ENCODE results near the gene DISC1. TPM values are rescaled to one million over a fixed set of nuclear protein-coding genes. Genes with fewer than 3 reads are reported as not detected.

Gene DISC1
- total RNA-seq, 1 donor from 2014 or later: 16.0 TPM

DNA sequence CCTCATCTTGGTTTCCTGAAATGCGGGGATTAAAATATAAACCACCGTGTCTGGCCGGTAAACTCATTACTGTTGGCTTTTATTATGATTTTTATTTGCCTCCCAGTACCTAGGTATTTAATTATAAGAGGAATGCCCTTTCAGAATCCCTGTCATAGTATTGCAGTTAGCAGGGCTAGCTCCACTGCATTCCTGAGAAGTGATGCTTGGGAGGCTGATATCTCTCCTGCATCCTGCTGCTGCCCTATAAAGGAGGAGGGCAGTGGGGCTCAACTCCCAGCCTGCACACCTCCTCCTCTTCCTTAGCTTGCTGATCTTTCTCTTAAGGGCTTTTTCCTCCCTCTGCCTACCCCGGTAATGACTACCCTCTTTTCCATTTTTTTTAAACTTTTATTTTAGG is 19.9 kb upstream of the DISC1 start:
- Histone ChIP-seq H3K4me1 (peaks cover 0 to 3% of the 10 kb centered on the region in 2 donors), H3K27me3 (no peaks in the 10 kb centered on the region), H3K36me3 (no peaks in the 10 kb centered on the region), H3K9me3 (no peaks in the 10 kb centered on the region), H3K4me3 (no peak overlapping the region), H3K27ac (no peak overlapping the region)
- no peak for TF ChIP-seq CTCF (IDR thresholded peaks at IDR 0.05)
- intact Hi-C loops (cut with DNase I): no loop called here
- DNase-seq (ENCODE audit: low spot score in 2 of 2): no peak

- H3K9me3 ChIP-seq: no peaks in the 10 kb centered on the region
- no peak overlapping the region for H3K27ac ChIP-seq
- no peaks in the 10 kb centered on the region for H3K27me3 ChIP-seq
- H3K36me3 ChIP-seq: no peaks in the 10 kb centered on the region
- no peaks in the 10 kb centered on the region for H3K4me1 ChIP-seq
- intact Hi-C loops (cut with DNase I): no loop called here
- DNase-seq (ENCODE audit: low spot score in 2 of 2): no peak
- TF ChIP-seq CTCF (IDR thresholded peaks at IDR 0.05): no peak
- no peak overlapping the region for H3K4me3 ChIP-seq
Observed at GRCh38 chr1:231610388-231610787, 16.2 kb upstream of the DISC1 start.

DNA sequence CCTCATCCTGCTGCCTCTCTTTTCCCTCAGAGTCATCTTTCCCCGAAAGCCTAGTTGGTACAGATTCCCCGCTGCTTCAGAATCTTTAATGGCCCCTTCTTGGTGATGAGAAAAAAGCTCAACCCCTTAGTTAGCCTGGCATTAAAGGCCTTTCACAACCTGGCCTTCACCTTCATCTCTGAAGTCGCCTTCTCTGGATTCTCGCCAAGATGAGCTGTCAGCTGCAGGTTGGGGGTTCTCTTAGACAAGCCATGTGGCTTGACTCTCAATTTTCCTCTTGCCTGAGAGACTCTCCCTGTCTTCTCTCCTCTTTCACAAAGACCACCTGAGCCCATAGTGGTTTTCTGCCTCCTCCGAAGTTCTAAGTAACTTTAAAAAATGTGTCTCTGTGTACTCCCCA is 15.5 kb upstream of the DISC1 start:
- Histone ChIP-seq H3K4me3 (no peak overlapping the region), H3K27ac (no peak overlapping the region), H3K36me3 (no peaks in the 10 kb centered on the region), H3K27me3 (no peaks in the 10 kb centered on the region), H3K4me1 (no peaks in the 10 kb centered on the region), H3K9me3 (no peaks in the 10 kb centered on the region)
- TF ChIP-seq CTCF (IDR thresholded peaks at IDR 0.05): no peak
- no peak for DNase-seq (ENCODE audit: low spot score in 2 of 2)
- intact Hi-C loops (cut with DNase I): no loop called here

GRCh38 chr1:231611851-231612250 is 14.7 kb upstream of the DISC1 start:
- DNase-seq (ENCODE audit: low spot score in 2 of 2): no peak
- H3K4me1 ChIP-seq: no peaks in the 10 kb centered on the region
- intact Hi-C loops (cut with DNase I): no loop called here
- no peak overlapping the region for H3K27ac ChIP-seq
- TF ChIP-seq CTCF (IDR thresholded peaks at IDR 0.05): no peak
- no peaks in the 10 kb centered on the region for H3K9me3 ChIP-seq
- H3K4me3 ChIP-seq: no peak overlapping the region
- H3K27me3 ChIP-seq: no peaks in the 10 kb centered on the region
- no peaks in the 10 kb centered on the region for H3K36me3 ChIP-seq

DNA sequence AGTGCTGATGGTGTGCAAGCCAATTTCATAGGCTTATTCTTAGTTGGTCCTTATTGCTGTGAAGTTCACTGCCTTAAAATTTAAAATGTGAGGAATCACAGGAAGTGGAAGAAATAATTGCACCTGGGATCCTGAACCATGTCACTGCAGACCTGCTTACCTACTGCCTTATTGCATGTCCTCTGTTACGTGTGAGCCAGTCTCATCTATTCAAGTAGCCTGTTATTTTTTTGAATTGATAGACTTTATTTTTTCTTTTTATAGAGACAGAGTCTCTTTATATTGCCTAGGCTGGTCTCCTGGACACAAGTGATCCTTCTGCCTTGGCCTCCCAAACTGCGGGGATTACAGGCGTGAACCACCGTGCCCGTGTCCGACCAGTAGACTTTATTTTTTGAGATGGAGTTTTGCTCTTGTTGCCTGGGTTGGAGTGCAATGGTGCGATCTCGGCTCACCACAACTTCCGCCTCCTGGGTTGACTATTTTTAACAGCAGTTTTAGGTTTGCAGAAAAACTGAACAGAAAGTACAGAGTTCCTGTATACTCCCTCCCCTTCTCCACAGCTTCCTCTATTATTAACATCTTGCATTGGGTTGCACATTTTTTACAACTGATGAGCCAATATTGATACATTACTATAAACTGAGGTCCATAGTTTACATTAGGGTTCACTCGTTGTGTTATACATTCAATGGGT is 14.0 kb upstream of the DISC1 start:
- no peak overlapping the region for H3K4me3 ChIP-seq
- no peak for DNase-seq (ENCODE audit: low spot score in 2 of 2)
- H3K27ac ChIP-seq: no peak overlapping the region
- no peak for TF ChIP-seq CTCF (IDR thresholded peaks at IDR 0.05)
- H3K9me3 ChIP-seq: no peaks in the 10 kb centered on the region
- no peaks in the 10 kb centered on the region for H3K27me3 ChIP-seq
- intact Hi-C loops (cut with DNase I): no loop called here
- H3K4me1 ChIP-seq: no peaks in the 10 kb centered on the region
- H3K36me3 ChIP-seq: no peaks in the 10 kb centered on the region
